Activated CD4-positive, alpha-beta memory T cell treated with anti-CD3 and anti-CD28 coated beads for 36 hours (primary cell): Measurements from ENCODE around the gene MGAT5B. TPM values are rescaled to one million over a fixed set of nuclear protein-coding genes. Genes with fewer than 3 reads are reported as not detected.

Experiments used
- CTCF ChIA-PET: fragments of 350-600 bp; sonication (Branson Sonifier 250); formaldehyde crosslinking; loops from one replicate; lab custom pipeline; 2021; ENCODE audit warnings: antibody characterized with exemption, inconsistent platforms; lab: Charles Lee
- POLR2A ChIA-PET: fragments of 350-600 bp; sonication (Branson Sonifier 250); formaldehyde crosslinking; loops from one replicate; lab custom pipeline; 2021; ENCODE audit warnings: antibody characterized with exemption; lab: Charles Lee
- DNase-seq: peaks from one replicate; pipeline ENCODE4 v3.0.0-alpha.2; 2020
- H3K27ac Mint-ChIP-seq: one replicate; pipeline ENCODE4 v1.8.0; 2021; ENCODE audit warnings: mixed read lengths
- H3K27me3 Mint-ChIP-seq: one replicate; pipeline ENCODE4 v1.8.0; 2021; ENCODE audit warnings: mixed read lengths
- H3K36me3 Mint-ChIP-seq: one replicate; pipeline ENCODE4 v1.8.0; 2021; ENCODE audit warnings: mixed read lengths
- H3K4me1 Mint-ChIP-seq: one replicate; pipeline ENCODE4 v1.8.0; 2021; ENCODE audit warnings: low read depth, mixed read lengths
- H3K4me3 Mint-ChIP-seq: one replicate; pipeline ENCODE4 v1.8.0; 2021; ENCODE audit warnings: mild to moderate bottlenecking, mixed read lengths
- H3K9me3 Mint-ChIP-seq: one replicate; pipeline ENCODE4 v1.8.0; 2021; ENCODE audit warnings: mixed read lengths
- intact Hi-C: fragments of 100-400 bp; cut with micrococcal nuclease; formaldehyde crosslinking; loops from one replicate; pipeline ENCODE4 v1.15.1; 2023
- total RNA-seq, 2 experiments: library from RNA; stranded (reverse); gene quantifications; one replicate each; pipeline ENCODE4 v1.2.3, GENCODE V29; 2021

Gene MGAT5B
- total RNA-seq, 2 experiments from 2014 or later: 0.38 TPM; not detected in 1

- Mint-ChIP-seq H3K9me3 (no peaks in the 10 kb centered on the region), H3K4me1 (no peaks in the 10 kb centered on the region), H3K36me3 (no peaks in the 10 kb centered on the region), H3K4me3 (no peak overlapping the region), H3K27ac (no peak overlapping the region), H3K27me3 (no peaks in the 10 kb centered on the region)
- ChIA-PET CTCF (interaction anchor here (0.5 kb wide), 1 partner anchor 114 kb away, joined by 3 read pairs; no protein-coding TSS in a partner anchor), POLR2A (no interaction called here)
- intact Hi-C loops: no loop called here
- DNase-seq: no peak
These were observed 28.8 kb downstream of the MGAT5B start for GRCh38 chr17:76897023-76897422.

GRCh38 chr17:76899414-76899813, 31.2 kb downstream of the MGAT5B start:
- intact Hi-C loops: no loop called here
- no peaks in the 10 kb centered on the region for H3K36me3 Mint-ChIP-seq
- no peak overlapping the region for H3K4me3 Mint-ChIP-seq
- ChIA-PET CTCF (no interaction called here), POLR2A (no interaction called here)
- H3K4me1 Mint-ChIP-seq: no peaks in the 10 kb centered on the region
- H3K27ac Mint-ChIP-seq: no peak overlapping the region
- H3K27me3 Mint-ChIP-seq: no peaks in the 10 kb centered on the region
- H3K9me3 Mint-ChIP-seq: no peaks in the 10 kb centered on the region
- DNase-seq: no peak

GRCh38 chr17:76900723-76901122, 32.5 kb downstream of the MGAT5B start:
- Mint-ChIP-seq H3K9me3 (no peaks in the 10 kb centered on the region), H3K4me3 (no peak overlapping the region), H3K4me1 (no peaks in the 10 kb centered on the region), H3K36me3 (no peaks in the 10 kb centered on the region), H3K27ac (no peak overlapping the region), H3K27me3 (no peaks in the 10 kb centered on the region)
- DNase-seq: no peak
- intact Hi-C loops: no loop called here
- CTCF ChIA-PET: no interaction called here
- POLR2A ChIA-PET: no interaction called here

- POLR2A ChIA-PET: no interaction called here
- intact Hi-C loops: no loop called here
- no peak for DNase-seq
- no peaks in the 10 kb centered on the region for H3K9me3 Mint-ChIP-seq
- H3K36me3 Mint-ChIP-seq: no peaks in the 10 kb centered on the region
- no peaks in the 10 kb centered on the region for H3K27me3 Mint-ChIP-seq
- H3K4me1 Mint-ChIP-seq: no peaks in the 10 kb centered on the region
- no peak overlapping the region for H3K4me3 Mint-ChIP-seq
- H3K27ac Mint-ChIP-seq: no peak overlapping the region
- CTCF ChIA-PET: no interaction called here
These were observed 33.5 kb downstream of the MGAT5B start for GRCh38 chr17:76901542-76902197.

- no peak overlapping the region for H3K27ac Mint-ChIP-seq
- no peaks in the 10 kb centered on the region for H3K36me3 Mint-ChIP-seq
- intact Hi-C loops: no loop called here
- no peaks in the 10 kb centered on the region for H3K27me3 Mint-ChIP-seq
- no peaks in the 10 kb centered on the region for H3K4me1 Mint-ChIP-seq
- H3K9me3 Mint-ChIP-seq: peaks cover 1% of the 10 kb centered on the region
- ChIA-PET POLR2A (no interaction called here), CTCF (no interaction called here)
- no peak for DNase-seq
- H3K4me3 Mint-ChIP-seq: no peak overlapping the region
These were observed 34.3 kb downstream of the MGAT5B start for GRCh38 chr17:76902476-76902875.

- peaks cover 5% of the 10 kb centered on the region for H3K9me3 Mint-ChIP-seq
- no peak for DNase-seq
- intact Hi-C loops: no loop called here
- H3K27me3 Mint-ChIP-seq: no peaks in the 10 kb centered on the region
- no peak overlapping the region for H3K4me3 Mint-ChIP-seq
- H3K36me3 Mint-ChIP-seq: no peaks in the 10 kb centered on the region
- H3K4me1 Mint-ChIP-seq: no peaks in the 10 kb centered on the region
- POLR2A ChIA-PET: no interaction called here
- H3K27ac Mint-ChIP-seq: no peak overlapping the region
- CTCF ChIA-PET: interaction anchor here (0.7 kb wide), 1 partner anchor 35 kb away, joined by 3 read pairs; no protein-coding TSS in a partner anchor
These were observed 35.4 kb downstream of the MGAT5B start for GRCh38 chr17:76903631-76904030.

GRCh38 chr17:76904116-76904515, 35.9 kb downstream of the MGAT5B start:
- CTCF ChIA-PET: no interaction called here
- intact Hi-C loops: no loop called here
- Mint-ChIP-seq H3K4me3 (no peak overlapping the region), H3K36me3 (no peaks in the 10 kb centered on the region), H3K4me1 (no peaks in the 10 kb centered on the region), H3K9me3 (peaks cover 5% of the 10 kb centered on the region), H3K27ac (no peak overlapping the region), H3K27me3 (no peaks in the 10 kb centered on the region)
- DNase-seq: no peak
- POLR2A ChIA-PET: no interaction called here

- no peak for DNase-seq
- no peaks in the 10 kb centered on the region for H3K4me1 Mint-ChIP-seq
- CTCF ChIA-PET: no interaction called here
- H3K27me3 Mint-ChIP-seq: no peaks in the 10 kb centered on the region
- peaks cover 5% of the 10 kb centered on the region for H3K9me3 Mint-ChIP-seq
- no peak overlapping the region for H3K4me3 Mint-ChIP-seq
- H3K27ac Mint-ChIP-seq: no peak overlapping the region
- H3K36me3 Mint-ChIP-seq: no peaks in the 10 kb centered on the region
- POLR2A ChIA-PET: no interaction called here
- intact Hi-C loops: no loop called here
These were observed 36.8 kb downstream of the MGAT5B start for GRCh38 chr17:76905036-76905435.

- no peak for DNase-seq
- Mint-ChIP-seq H3K27me3 (peaks cover 2% of the 10 kb centered on the region), H3K27ac (no peak overlapping the region), H3K4me3 (no peak overlapping the region), H3K36me3 (no peaks in the 10 kb centered on the region), H3K9me3 (peaks cover 5% of the 10 kb centered on the region), H3K4me1 (no peaks in the 10 kb centered on the region)
- intact Hi-C loops: no loop called here
- ChIA-PET POLR2A (no interaction called here), CTCF (no interaction called here)
These were observed 37.6 kb downstream of the MGAT5B start for GRCh38 chr17:76905836-76906235.

GRCh38 chr17:76906463-76906862, 38.3 kb downstream of the MGAT5B start:
- Mint-ChIP-seq H3K27ac (no peak overlapping the region), H3K9me3 (peaks cover 5% of the 10 kb centered on the region), H3K27me3 (peaks cover 2% of the 10 kb centered on the region), H3K4me3 (no peak overlapping the region), H3K36me3 (no peaks in the 10 kb centered on the region), H3K4me1 (no peaks in the 10 kb centered on the region)
- DNase-seq: no peak
- intact Hi-C loops: no loop called here
- ChIA-PET CTCF (no interaction called here), POLR2A (no interaction called here)

- peaks cover 2% of the 10 kb centered on the region for H3K27me3 Mint-ChIP-seq
- no peak overlapping the region for H3K4me3 Mint-ChIP-seq
- POLR2A ChIA-PET: no interaction called here
- CTCF ChIA-PET: no interaction called here
- DNase-seq: no peak
- peaks cover 5% of the 10 kb centered on the region for H3K9me3 Mint-ChIP-seq
- no peaks in the 10 kb centered on the region for H3K36me3 Mint-ChIP-seq
- no peak overlapping the region for H3K27ac Mint-ChIP-seq
- intact Hi-C loops: no loop called here
- no peaks in the 10 kb centered on the region for H3K4me1 Mint-ChIP-seq
These were observed 39.1 kb downstream of the MGAT5B start for GRCh38 chr17:76907352-76907751.

GRCh38 chr17:76909971-76910760, 42.0 kb downstream of the MGAT5B start:
- H3K9me3 Mint-ChIP-seq: peaks cover 5% of the 10 kb centered on the region
- peak; percentile 58 for DNase-seq
- POLR2A ChIA-PET: no interaction called here
- H3K4me1 Mint-ChIP-seq: no peaks in the 10 kb centered on the region
- peaks cover 2% of the 10 kb centered on the region for H3K27me3 Mint-ChIP-seq
- intact Hi-C loops: no loop called here
- no peak overlapping the region for H3K27ac Mint-ChIP-seq
- H3K36me3 Mint-ChIP-seq: no peaks in the 10 kb centered on the region
- no peak overlapping the region for H3K4me3 Mint-ChIP-seq
- CTCF ChIA-PET: no interaction called here
